HEK293T (cell line): ENCODE measurements around the gene SSH3.

ENCODE experiments used
- CTCF ChIA-PET: fragments of 350-600 bp; formaldehyde crosslinking; extraction: SDS; loops from one replicate; lab custom pipeline; 2021; ENCODE audit warnings: antibody characterized with exemption, inconsistent platforms; lab: Yijun Ruan, JAX
- POLR2A ChIA-PET: fragments of 350-600 bp; formaldehyde crosslinking; extraction: SDS; loops from one replicate; lab custom pipeline; 2020; ENCODE audit warnings: antibody characterized with exemption, inconsistent platforms; lab: Yijun Ruan, JAX
- DNase-seq: peaks from one replicate; pipeline ENCODE4 v3.0.0; 2012; ENCODE audit warnings: mixed read lengths; ENCODE audit errors: extremely low spot score
- ARNT ChIP-seq: fragments of 450-650 bp; IDR thresholded peaks from 2 replicates; pipeline ENCODE4 v1.6.1; 2017; ENCODE audit warnings: mild to moderate bottlenecking
- BHLHE40 ChIP-seq: fragments of 450-650 bp; IDR thresholded peaks from 2 replicates; pipeline ENCODE4 v1.6.1; 2016; ENCODE audit warnings: mild to moderate bottlenecking, moderate library complexity, borderline replicate concordance
- CTBP1 ChIP-seq: fragments of 450-650 bp; IDR thresholded peaks from 2 replicates; pipeline ENCODE4 v1.6.1; 2016; ENCODE audit warnings: borderline replicate concordance
- ELF4 ChIP-seq: fragments of 450-650 bp; IDR thresholded peaks from 2 replicates; pipeline ENCODE4 v1.6.1; 2017; ENCODE audit warnings: antibody characterized with exemption
- FOXA1 ChIP-seq: fragments of 450-650 bp; IDR thresholded peaks from 2 replicates; pipeline ENCODE4 v1.6.1; 2016; ENCODE audit warnings: mild to moderate bottlenecking
- FOXK2 ChIP-seq: fragments of 450-650 bp; IDR thresholded peaks from 2 replicates; pipeline ENCODE4 v1.6.1; 2016; ENCODE audit warnings: mild to moderate bottlenecking
- FOXM1 ChIP-seq: fragments of 450-650 bp; IDR thresholded peaks from 2 replicates; pipeline ENCODE4 v1.6.1; 2017; ENCODE audit warnings: mild to moderate bottlenecking, borderline replicate concordance
- HDGF ChIP-seq: fragments of 450-650 bp; IDR thresholded peaks from 2 replicates; pipeline ENCODE4 v1.6.1; 2017; ENCODE audit warnings: antibody characterized with exemption, borderline replicate concordance
- L3MBTL2 ChIP-seq: fragments of 450-650 bp; conservative IDR thresholded peaks from 2 replicates; pipeline ENCODE4 v1.6.1; 2016; ENCODE audit warnings: mild to moderate bottlenecking
- LEF1 ChIP-seq: fragments of 450-650 bp; IDR thresholded peaks from 2 replicates; pipeline ENCODE4 v1.6.1; 2017; ENCODE audit warnings: mild to moderate bottlenecking, borderline replicate concordance
- NFRKB ChIP-seq: fragments of 450-650 bp; IDR thresholded peaks from 2 replicates; pipeline ENCODE4 v1.6.1; 2016; ENCODE audit warnings: mild to moderate bottlenecking, moderate library complexity
- SP1 ChIP-seq: fragments of 450-650 bp; IDR thresholded peaks from 2 replicates; pipeline ENCODE4 v1.6.1; 2017
- SUZ12 ChIP-seq: fragments of 450-650 bp; IDR thresholded peaks from 2 replicates; pipeline ENCODE4 v1.6.1; 2016; ENCODE audit warnings: mild to moderate bottlenecking
- TARDBP ChIP-seq: fragments of 450-650 bp; IDR thresholded peaks from 2 replicates; pipeline ENCODE4 v1.6.1; 2016
- ZNF384 ChIP-seq: fragments of 450-650 bp; IDR thresholded peaks from 2 replicates; pipeline ENCODE4 v1.6.1; 2016
- TF ChIP-seq, protein P1 (sequence below): fragments of 450-650 bp; IDR thresholded peaks from 2 replicates; pipeline ENCODE4 v1.6.1; 2016

Gene SSH3

DNA sequence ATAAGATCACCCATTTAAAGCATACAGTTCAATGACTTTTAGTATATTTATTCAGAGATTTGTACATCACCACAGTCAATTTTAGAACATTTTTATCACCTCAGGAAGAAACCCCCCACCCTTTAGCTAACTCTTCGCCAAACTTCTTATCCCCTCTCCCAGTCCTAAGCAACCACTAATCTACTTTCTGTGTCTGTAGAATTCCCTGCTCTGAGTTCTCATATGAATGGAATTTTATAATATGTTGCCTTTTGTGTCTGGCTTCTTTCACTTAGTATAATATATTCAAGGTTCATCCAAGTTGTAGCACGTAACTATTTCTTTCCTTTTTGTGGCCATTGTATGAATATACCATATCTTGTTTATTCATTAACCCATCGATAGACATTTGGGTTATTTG lies 10.7 kb upstream of the SSH3 start:
- DNase-seq, result no peak
- POLR2A ChIA-PET, result no interaction called here
- CTCF ChIA-PET, result no interaction called here
- no peak for TF ChIP-seq ARNT
- no peak for TF ChIP-seq SP1
- TF ChIP-seq FOXK2, result no peak
- no peak for TF ChIP-seq CTBP1
- no peak for TF ChIP-seq ZNF384
- TF ChIP-seq TARDBP, result no peak
- no peak for TF ChIP-seq L3MBTL2
- no peak for TF ChIP-seq BHLHE40
- no peak for TF ChIP-seq SUZ12
- TF ChIP-seq FOXA1, result no peak
- no peak for TF ChIP-seq FOXM1
- TF ChIP-seq LEF1, result no peak

DNA sequence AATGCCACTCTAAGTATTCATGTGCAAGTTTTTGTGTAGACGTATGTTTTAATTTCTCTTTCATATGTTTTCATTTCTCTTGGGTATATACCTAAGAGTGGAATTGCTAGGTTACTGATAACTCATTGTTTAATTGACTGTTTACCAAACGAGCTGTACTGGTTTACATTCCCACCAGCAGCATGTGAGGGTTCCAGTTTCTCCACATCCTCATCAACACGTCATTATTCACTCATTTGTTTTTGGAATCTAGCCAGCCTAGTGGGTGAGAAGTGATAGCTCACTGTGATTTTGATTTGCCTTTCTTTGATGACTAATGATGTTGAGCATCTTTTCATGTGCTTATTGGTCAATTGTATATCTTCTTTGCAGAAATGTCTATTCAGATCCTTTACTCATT lies 10.2 kb upstream of the SSH3 start:
- ChIA-PET POLR2A (no interaction called here), CTCF (no interaction called here)
- TF ChIP-seq FOXK2, result no peak
- TF ChIP-seq CTBP1, result no peak
- no peak for TF ChIP-seq FOXM1
- no peak for TF ChIP-seq ZNF384
- TF ChIP-seq L3MBTL2, result no peak
- no peak for TF ChIP-seq NFRKB
- TF ChIP-seq SP1, result no peak
- TF ChIP-seq SUZ12, result no peak
- no peak for TF ChIP-seq ARNT
- no peak for DNase-seq

DNA sequence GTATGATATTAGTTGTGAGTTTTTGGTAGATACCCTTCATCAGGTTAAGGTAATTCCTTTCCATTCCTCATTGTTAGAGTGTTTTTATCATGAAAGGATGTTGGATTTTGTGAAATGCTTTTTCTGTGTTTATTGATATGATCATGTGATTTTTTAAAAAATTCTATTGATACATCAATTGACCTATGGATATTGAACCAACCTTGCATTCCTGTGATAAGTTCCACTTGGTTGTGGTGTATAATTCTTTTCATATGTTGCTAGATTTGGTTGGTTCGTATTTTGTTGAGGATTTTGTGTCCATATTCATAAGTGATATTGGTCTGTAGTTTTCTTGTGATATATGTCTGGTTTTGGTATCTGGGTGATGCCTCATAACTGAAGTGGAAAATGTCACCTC lies 7.5 kb upstream of the SSH3 start:
- TF ChIP-seq SUZ12 (no peak), ZNF384 (no peak), ARNT (no peak), L3MBTL2 (no peak), LEF1 (no peak), FOXK2 (no peak), NFRKB (no peak)
- POLR2A ChIA-PET, result no interaction called here
- CTCF ChIA-PET, result interaction anchor here (0.7 kb wide), 1 partner anchor 24 kb away, joined by 4 read pairs; no protein-coding TSS in a partner anchor
- DNase-seq, result no peak

DNA sequence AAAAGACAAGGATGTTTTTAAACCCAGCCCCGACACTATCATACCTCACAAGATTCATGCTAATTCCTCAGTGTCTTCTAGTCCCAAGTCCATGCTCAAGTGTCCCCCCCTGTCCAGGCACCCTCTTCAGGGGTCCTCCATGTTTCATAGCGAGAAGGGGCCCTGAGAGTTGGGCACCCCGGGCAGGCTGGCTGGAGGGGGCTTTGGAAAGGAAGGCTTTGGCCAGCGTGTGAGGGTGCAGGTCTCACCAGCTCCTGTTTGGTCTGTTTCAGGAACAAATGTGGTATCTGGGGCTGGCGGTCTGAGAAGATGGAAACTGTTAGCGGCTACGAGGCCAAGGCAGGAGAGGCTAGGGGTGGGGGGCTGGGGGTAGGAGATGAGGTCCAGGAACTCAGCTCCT lies 4.5 kb upstream of the SSH3 start:
- ChIA-PET CTCF (no interaction called here), POLR2A (interaction anchor here (1.3 kb wide), 1 partner anchor 9 kb away, joined by 5 read pairs; the partner anchor contains the start of gene ANKRD13D)
- DNase-seq, result no peak
- TF ChIP-seq CTBP1 (no peak), LEF1 (no peak), ELF4 (no peak), ARNT (no peak), FOXM1 (no peak), BHLHE40 (no peak), TARDBP (no peak), FOXK2 (no peak), SP1 (no peak), FOXA1 (no peak), L3MBTL2 (no peak), HDGF (no peak), NFRKB (no peak), ZNF384 (no peak), SUZ12 (no peak)
- TF ChIP-seq, protein P1, sequence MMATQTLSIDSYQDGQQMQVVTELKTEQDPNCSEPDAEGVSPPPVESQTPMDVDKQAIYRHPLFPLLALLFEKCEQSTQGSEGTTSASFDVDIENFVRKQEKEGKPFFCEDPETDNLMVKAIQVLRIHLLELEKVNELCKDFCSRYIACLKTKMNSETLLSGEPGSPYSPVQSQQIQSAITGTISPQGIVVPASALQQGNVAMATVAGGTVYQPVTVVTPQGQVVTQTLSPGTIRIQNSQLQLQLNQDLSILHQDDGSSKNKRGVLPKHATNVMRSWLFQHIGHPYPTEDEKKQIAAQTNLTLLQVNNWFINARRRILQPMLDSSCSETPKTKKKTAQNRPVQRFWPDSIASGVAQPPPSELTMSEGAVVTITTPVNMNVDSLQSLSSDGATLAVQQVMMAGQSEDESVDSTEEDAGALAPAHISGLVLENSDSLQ, result no peak

DNA sequence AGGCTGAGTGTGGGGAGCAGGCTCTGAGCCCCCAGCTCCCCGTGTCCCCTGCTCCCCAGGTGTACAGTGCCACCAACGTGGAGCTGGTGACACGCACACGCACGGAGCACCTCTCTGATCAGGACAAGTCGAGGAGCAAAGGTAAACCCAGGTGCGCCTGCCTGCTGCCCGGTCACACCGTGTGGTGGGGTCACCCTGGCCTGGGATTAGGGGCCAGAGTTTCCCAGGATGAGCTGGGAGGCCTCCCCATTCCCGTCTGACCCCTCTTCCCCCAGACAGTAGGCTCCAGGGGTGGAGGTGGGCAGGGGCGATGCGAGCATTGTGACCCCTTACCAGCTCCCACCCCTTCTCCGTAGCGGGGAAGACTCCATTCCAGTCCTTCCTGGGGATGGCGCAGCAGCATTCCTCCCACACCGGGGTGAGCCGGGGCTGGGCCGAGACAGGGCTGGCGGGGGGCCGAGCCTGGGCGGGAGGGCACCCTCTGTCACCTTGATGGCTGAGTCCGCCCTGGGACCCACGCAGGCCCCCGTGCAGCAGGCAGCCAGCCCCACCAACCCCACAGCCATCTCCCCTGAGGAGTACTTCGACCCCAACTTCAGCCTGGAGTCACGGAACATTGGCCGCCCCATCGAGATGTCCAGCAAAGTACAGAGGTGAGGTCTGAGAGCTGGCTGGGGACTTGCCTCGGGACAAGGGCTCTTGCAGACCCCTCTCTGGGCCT lies 3.7 kb upstream of the SSH3 start:
- ChIA-PET POLR2A (interaction anchor here (4.8 kb wide), 1 partner anchor 10 kb away, joined by 27 read pairs; the partner anchor contains the start of gene ANKRD13D), CTCF (no interaction called here)
- TF ChIP-seq FOXK2 (no peak), ELF4 (no peak), TARDBP (no peak)
- no peak for DNase-seq

DNA sequence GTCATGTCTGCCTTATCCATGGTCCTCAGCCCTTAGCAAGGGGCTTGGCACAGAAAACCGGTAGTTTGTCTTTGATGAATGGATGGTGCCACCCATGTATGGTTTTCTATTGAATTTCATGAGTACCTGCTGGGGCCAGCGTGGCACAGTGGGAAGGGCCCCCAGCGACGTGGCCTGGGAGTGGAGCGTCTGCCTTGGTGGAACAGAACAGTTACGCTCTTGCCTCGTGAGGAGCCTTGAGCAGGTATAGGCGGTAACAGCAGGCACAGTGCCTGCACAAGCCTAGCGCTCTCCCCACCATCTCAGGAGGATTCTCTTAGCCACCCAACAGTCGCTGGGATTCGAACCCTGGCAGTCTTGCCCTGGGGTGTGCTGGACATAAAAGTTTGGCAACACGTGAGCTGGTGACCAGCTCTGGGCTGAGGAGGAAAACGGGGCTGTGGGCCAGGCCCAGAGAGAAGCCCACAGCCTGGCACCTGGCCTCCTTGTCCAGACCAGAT lies 3.0 kb upstream of the SSH3 start:
- TF ChIP-seq BHLHE40 (no peak), ZNF384 (no peak), SUZ12 (no peak), ELF4 (no peak), HDGF (no peak), SP1 (no peak), FOXM1 (no peak), FOXA1 (no peak), CTBP1 (no peak)
- TF ChIP-seq, protein P1, result no peak
- ChIA-PET POLR2A (interaction anchor here (4.8 kb wide), 1 partner anchor 11 kb away, joined by 27 read pairs; the partner anchor contains the start of gene ANKRD13D), CTCF (interaction anchor here (1.2 kb wide), 1 partner anchor 38 kb away, joined by 3 read pairs; no protein-coding TSS in a partner anchor)
- no peak for DNase-seq
